Natural killer cell (primary cell): ENCODE measurements around the gene SPINK6. TPM values are rescaled to one million over a fixed set of nuclear protein-coding genes. Genes with fewer than 3 reads are reported as not detected.

ENCODE experiments used
- ATAC-seq, 3 donors: fragments of 150-1000 bp in 2 of 3; fragments of 200-7000 bp in 1 of 3; cut with Tn5 transposase; 1 replicate in 1 of 3; 2 replicates in 2 of 3; pipeline ENCODE4 v1.10.0; 2021; ENCODE audit warnings: mild to moderate bottlenecking in 2 of 3, moderate library complexity in 2 of 3
- DNase-seq, 2 donors: peaks; one replicate each; pipeline versions ENCODE4 v3.0.0 to v3.0.0-alpha.2; 2013 to 2021; ENCODE audit warnings: mixed read lengths in 1 of 2
- H3K27ac ChIP-seq: one replicate; pipeline ENCODE4 v1.5.1; 2013; ENCODE audit warnings: mild to moderate bottlenecking, low read length
- H3K27me3 ChIP-seq: one replicate; pipeline ENCODE4 v1.6.1; 2013; ENCODE audit warnings: low read length; ENCODE audit not compliant: control insufficient read depth, insufficient read depth
- H3K36me3 ChIP-seq: one replicate; pipeline ENCODE4 v1.6.1; 2013; ENCODE audit warnings: low read length; ENCODE audit not compliant: control insufficient read depth, insufficient read depth
- H3K4me1 ChIP-seq: one replicate; pipeline ENCODE4 v1.6.1; 2013; ENCODE audit warnings: low read length; ENCODE audit not compliant: control insufficient read depth, insufficient read depth
- H3K4me3 ChIP-seq: one replicate; pipeline ENCODE4 v1.5.1; 2013; ENCODE audit warnings: low read length
- H3K9me3 ChIP-seq: one replicate; pipeline ENCODE4 v1.6.1; 2013; ENCODE audit warnings: low read length; ENCODE audit not compliant: control insufficient read depth, insufficient read depth
- H3K27ac Mint-ChIP-seq, 2 donors: one replicate each; pipeline ENCODE4 v1.8.0; 2022; ENCODE audit warnings: mild to moderate bottlenecking in 2 of 2, mixed read lengths in 2 of 2, moderate library complexity in 1 of 2
- H3K27me3 Mint-ChIP-seq, 2 donors: one replicate each; pipeline ENCODE4 v1.8.0; 2022; ENCODE audit warnings: low read depth in 2 of 2, mixed read lengths in 2 of 2
- H3K36me3 Mint-ChIP-seq: one replicate; pipeline ENCODE4 v1.8.0; 2022; ENCODE audit warnings: mixed read lengths
- H3K4me1 Mint-ChIP-seq, 2 donors: one replicate each; pipeline ENCODE4 v1.8.0; 2022; ENCODE audit warnings: mixed read lengths in 2 of 2
- H3K4me3 Mint-ChIP-seq: one replicate; pipeline ENCODE4 v1.8.0; 2022; ENCODE audit warnings: mild to moderate bottlenecking, moderate library complexity, mixed read lengths
- H3K9me3 Mint-ChIP-seq, 2 donors: one replicate each; pipeline ENCODE4 v1.8.0; 2022; ENCODE audit warnings: mixed read lengths in 2 of 2
- WGBS: methylation state at CpG from one replicate; pipeline ENCODE4 v1.1.7; 2013; ENCODE audit warnings: missing lambda C conversion rate; ENCODE audit not compliant: insufficient coverage; 5-methylcytosine and 5-hydroxymethylcytosine counted together
- intact Hi-C: fragments of 100-400 bp; cut with micrococcal nuclease; formaldehyde crosslinking; loops from one replicate; pipeline ENCODE4 v1.14.2; 2022
- total RNA-seq, 4 donors: library from RNA; stranded (reverse); fragments of 120-200 nt in 1 of 4; gene quantifications; one replicate each; pipeline versions ENCODE4 v1.2.3 to v1.2.4, GENCODE V29; 2013 to 2022
- TF ChIP-seq, protein P1 (sequence below): fragments of 200-600 bp; IDR thresholded peaks from one replicate; pipeline ENCODE4 v1.8.0; 2022; ENCODE audit warnings: antibody characterized with exemption

The SPINK6 gene
- total RNA-seq, 3 donors from 2014 or later (not counting 1 experiment from before 2014, with no cell fraction given) = not detected

DNA sequence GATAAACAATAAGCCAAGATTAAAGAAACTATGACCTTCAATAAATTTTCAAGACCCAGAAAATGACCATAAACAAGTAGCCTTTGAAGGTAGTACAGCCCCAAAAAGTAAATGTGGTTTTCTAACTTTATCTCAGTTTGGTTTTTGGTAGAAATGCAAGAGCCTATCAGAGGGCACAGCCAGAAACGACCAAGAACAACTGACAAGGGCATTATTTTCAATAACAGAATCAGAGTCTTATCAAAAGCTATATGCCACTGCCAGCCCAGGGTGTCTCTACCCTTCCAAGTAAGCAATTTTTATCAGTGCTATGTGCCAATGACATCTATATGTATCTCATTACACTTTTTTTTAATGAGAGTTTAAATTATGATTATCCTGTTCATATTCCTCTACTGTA, 11.8 kb upstream of the SPINK6 start:
- ATAC-seq (no peak), DNase-seq (no peak)
- intact Hi-C loops = no loop called here
- Mint-ChIP-seq H3K27ac (no peak overlapping the region), H3K9me3 (no peaks in the 10 kb centered on the region), H3K27me3 (peaks cover 0 to 4% of the 10 kb centered on the region in 2 donors), H3K4me1 (no peaks in the 10 kb centered on the region), H3K4me3 (no peak overlapping the region), H3K36me3 (no peaks in the 10 kb centered on the region)
- no peaks in the 10 kb centered on the region for H3K9me3 ChIP-seq
- H3K27me3 ChIP-seq = no peaks in the 10 kb centered on the region
- no peaks in the 10 kb centered on the region for H3K36me3 ChIP-seq
- H3K4me1 ChIP-seq = no peaks in the 10 kb centered on the region
- no peak overlapping the region for H3K27ac ChIP-seq
- TF ChIP-seq, protein P1, sequence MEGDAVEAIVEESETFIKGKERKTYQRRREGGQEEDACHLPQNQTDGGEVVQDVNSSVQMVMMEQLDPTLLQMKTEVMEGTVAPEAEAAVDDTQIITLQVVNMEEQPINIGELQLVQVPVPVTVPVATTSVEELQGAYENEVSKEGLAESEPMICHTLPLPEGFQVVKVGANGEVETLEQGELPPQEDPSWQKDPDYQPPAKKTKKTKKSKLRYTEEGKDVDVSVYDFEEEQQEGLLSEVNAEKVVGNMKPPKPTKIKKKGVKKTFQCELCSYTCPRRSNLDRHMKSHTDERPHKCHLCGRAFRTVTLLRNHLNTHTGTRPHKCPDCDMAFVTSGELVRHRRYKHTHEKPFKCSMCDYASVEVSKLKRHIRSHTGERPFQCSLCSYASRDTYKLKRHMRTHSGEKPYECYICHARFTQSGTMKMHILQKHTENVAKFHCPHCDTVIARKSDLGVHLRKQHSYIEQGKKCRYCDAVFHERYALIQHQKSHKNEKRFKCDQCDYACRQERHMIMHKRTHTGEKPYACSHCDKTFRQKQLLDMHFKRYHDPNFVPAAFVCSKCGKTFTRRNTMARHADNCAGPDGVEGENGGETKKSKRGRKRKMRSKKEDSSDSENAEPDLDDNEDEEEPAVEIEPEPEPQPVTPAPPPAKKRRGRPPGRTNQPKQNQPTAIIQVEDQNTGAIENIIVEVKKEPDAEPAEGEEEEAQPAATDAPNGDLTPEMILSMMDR = no peak
- no peak overlapping the region for H3K4me3 ChIP-seq
- 15% methylated on average over 1 of the region's 1 CpG for WGBS

DNA sequence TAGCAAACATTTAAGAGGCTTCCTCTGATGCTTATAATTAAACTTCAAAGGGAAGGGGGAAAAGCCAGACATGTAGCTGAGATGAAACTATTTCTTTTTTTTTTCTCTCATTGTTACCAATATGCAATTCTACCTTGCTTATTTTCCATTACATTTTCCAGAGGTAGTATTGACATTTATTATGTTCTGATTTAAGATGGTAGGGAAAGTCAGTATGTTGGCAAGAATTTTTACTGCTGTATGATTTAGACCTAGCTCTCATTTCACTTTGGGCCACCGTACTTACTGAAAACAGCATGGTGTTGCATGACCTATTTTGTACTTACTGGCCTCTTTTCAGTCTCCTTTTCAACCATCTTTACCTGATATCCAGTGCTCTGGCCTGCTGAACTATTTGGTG, 9.6 kb upstream of the SPINK6 start:
- Mint-ChIP-seq H3K27ac (no peak overlapping the region), H3K36me3 (no peaks in the 10 kb centered on the region), H3K27me3 (no peaks in the 10 kb centered on the region), H3K9me3 (no peaks in the 10 kb centered on the region), H3K4me3 (no peak overlapping the region), H3K4me1 (no peaks in the 10 kb centered on the region)
- DNase-seq (no peak), ATAC-seq (no peak)
- H3K4me1 ChIP-seq = no peaks in the 10 kb centered on the region
- no peaks in the 10 kb centered on the region for H3K9me3 ChIP-seq
- WGBS = 81% methylated on average over 1 of the region's 1 CpG
- no peak overlapping the region for H3K4me3 ChIP-seq
- no peaks in the 10 kb centered on the region for H3K27me3 ChIP-seq
- H3K36me3 ChIP-seq = no peaks in the 10 kb centered on the region
- TF ChIP-seq, protein P1 = no peak
- intact Hi-C loops = no loop called here
- no peak overlapping the region for H3K27ac ChIP-seq

DNA sequence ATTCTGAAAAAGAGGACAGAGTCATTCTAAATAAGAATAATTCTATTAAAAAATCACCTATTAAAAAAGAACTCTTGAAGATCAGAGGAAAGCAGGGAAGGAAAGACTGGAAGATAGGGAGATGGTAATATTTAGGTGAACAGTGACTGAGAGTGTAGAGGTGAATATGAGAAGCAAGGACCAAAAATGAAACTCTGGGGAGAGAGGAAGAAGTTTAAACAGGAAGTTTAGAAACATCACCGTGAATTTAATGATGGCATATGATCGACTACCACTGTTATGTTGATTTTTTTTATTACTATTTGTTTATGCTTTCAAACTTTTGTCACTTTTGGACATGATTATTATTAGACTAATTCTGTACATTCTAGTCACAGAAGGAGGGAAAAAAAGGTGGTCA, 1.7 kb upstream of the SPINK6 start:
- DNase-seq (no peak), ATAC-seq (no peak)
- Mint-ChIP-seq H3K4me1 (no peaks in the 10 kb centered on the region), H3K4me3 (no peak overlapping the region), H3K9me3 (no peaks in the 10 kb centered on the region), H3K27ac (no peak overlapping the region), H3K27me3 (peaks cover 0 to 7% of the 10 kb centered on the region in 2 donors), H3K36me3 (no peaks in the 10 kb centered on the region)
- no peaks in the 10 kb centered on the region for H3K9me3 ChIP-seq
- H3K36me3 ChIP-seq = no peaks in the 10 kb centered on the region
- no peaks in the 10 kb centered on the region for H3K27me3 ChIP-seq
- no peaks in the 10 kb centered on the region for H3K4me1 ChIP-seq
- no CpG with 5 or more reads among the region's 2 CpGs for WGBS
- H3K27ac ChIP-seq = no peak overlapping the region
- TF ChIP-seq, protein P1 = no peak
- no peak overlapping the region for H3K4me3 ChIP-seq
- intact Hi-C loops = no loop called here

DNA sequence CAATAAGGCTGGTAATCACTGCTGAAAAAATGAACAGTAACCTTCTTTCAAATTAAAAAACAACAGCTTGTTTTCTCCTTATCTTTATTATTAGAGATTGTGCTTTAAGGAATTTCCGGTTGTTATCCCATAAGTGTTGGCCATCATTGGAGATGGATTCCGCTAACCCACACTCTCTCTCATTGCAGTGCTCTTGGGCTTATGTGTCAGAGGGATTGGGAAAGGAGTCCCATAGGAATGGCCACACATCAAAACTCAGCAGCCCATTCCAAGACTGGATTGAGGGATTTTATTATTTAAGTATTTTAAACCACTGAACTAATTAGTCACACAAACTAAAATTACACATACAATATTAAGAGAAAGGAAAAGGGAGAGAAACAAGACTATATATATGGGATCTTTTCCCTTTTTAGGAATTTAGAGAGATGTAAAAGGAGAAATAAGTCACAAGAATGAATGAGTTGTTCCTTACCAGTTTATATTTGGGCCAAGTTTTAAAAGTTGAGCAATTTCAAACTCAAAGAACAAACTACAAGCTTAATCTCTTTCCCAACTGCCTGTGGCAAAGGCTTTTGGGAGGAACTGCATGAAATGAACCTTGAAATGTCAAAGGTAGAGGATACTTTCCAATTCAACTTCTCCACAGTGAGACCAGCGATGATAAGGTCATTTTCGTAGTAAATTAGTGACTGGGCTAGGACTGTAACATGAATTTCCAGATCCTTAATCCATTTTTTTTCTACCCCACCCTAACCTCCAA, 2.4 kb downstream of the SPINK6 start:
- H3K4me3 ChIP-seq = no peak overlapping the region
- H3K36me3 Mint-ChIP-seq = no peaks in the 10 kb centered on the region
- H3K27ac Mint-ChIP-seq = no peak overlapping the region
- peaks cover 0 to 4% of the 10 kb centered on the region in 2 donors for H3K9me3 Mint-ChIP-seq
- H3K4me1 ChIP-seq = no peaks in the 10 kb centered on the region
- no peaks in the 10 kb centered on the region for H3K4me1 Mint-ChIP-seq
- DNase-seq (no peak), ATAC-seq (no peak)
- H3K27me3 Mint-ChIP-seq = peaks cover 0 to 3% of the 10 kb centered on the region in 2 donors
- H3K27ac ChIP-seq = no peak overlapping the region
- TF ChIP-seq, protein P1 = no peak
- no CpG with 5 or more reads among the region's 4 CpGs for WGBS
- intact Hi-C loops = no loop called here
- no peaks in the 10 kb centered on the region for H3K27me3 ChIP-seq
- H3K36me3 ChIP-seq = no peaks in the 10 kb centered on the region
- H3K4me3 Mint-ChIP-seq = no peak overlapping the region
- no peaks in the 10 kb centered on the region for H3K9me3 ChIP-seq
